IPS-11a (cell line): ENCODE data around the gene PVRIG.
"Not testable (repeated sequence)": the region's sequence is repeated elsewhere in the genome, so short reads cannot be mapped to it uniquely, and the experiment has no call there.

ENCODE experiments used
- H3K4me3 ChIP-seq: one replicate; pipeline ENCODE4 v1.5.1; 2013; ENCODE audit warnings: low read depth, low read length, control low read depth

PVRIG gene

DNA sequence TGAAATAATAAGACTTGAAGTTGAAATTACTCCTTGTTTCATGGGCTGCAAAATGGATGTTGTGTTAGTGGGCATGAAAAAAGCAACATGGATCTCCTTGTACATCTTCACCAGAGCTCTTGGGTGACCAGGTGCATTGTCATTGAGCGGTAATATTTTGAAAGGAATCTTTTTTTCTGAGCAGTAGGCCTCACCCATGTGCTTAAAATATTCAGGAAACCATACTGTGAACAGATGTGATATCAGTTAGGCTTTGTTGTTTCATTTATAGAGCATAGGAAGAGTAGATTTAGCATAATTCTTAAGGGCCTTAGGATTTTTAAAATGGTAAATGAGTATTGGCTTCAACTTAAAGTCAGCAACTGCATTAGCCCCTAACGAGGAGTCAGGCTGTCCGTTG is 26.8 kb upstream of the PVRIG start:
- no peak overlapping the region for H3K4me3 ChIP-seq

DNA sequence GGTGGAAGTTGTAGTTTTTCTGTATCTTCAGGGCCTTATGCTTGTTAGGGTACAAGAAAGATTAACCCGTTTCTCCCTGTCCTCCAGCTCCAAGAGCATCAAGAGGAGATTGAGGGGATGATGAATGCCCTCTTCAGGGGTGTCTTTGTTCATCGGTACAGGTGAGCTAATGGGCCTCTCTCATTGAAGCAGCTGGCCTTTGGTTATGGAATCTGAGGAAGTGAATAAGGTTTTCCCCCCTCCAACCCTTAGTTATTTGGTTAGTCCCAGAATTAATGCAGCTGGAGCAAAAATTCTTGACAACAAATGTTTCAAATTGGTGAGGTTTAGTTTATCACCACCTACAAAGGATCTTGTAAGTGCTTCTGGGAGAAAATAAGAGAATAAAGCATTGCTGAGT is 24.5 kb upstream of the PVRIG start:
- no peak overlapping the region for H3K4me3 ChIP-seq

DNA sequence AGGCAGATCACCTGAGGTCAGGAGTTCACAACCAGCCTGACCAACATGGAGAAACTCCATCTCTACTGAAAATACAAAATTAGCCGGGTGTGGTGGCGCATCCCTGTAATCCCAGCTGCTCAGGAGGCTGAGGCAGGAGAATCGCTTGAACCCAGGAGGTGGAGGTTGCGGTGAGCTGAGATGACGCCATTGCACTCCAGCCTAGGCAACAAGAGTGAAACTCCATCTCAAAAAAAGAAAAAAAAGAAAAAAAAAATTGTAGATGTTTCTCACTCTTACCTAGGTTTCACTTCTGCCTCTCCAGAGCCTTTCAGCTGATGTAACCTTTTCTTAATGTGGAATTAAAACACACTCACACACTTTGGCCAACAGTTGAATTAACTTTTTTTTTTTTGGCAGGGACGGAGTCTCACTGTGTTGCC is 23.8 kb upstream of the PVRIG start:
- H3K4me3 ChIP-seq, result not testable (repeated sequence)

DNA sequence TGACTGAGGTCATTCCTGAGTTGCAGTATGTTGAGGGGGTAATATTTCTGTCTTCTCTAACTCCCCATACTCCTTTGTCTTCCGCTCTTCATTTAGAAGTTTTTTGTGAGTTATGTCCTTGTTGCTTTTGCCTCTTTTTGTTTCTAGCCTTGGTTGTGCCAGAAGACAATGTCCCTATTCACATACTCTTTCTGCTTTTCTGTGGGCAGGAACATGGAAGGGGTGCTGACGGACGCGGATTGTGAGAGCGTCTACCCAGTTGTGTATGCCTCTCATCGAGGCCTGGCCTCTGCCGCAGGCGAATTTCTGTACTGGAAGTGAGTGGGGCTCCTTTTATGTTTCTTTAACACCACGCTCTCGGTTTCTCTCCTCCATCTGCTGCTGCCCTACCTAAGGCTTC is 21.5 kb upstream of the PVRIG start:
- H3K4me3 ChIP-seq, result no peak overlapping the region

DNA sequence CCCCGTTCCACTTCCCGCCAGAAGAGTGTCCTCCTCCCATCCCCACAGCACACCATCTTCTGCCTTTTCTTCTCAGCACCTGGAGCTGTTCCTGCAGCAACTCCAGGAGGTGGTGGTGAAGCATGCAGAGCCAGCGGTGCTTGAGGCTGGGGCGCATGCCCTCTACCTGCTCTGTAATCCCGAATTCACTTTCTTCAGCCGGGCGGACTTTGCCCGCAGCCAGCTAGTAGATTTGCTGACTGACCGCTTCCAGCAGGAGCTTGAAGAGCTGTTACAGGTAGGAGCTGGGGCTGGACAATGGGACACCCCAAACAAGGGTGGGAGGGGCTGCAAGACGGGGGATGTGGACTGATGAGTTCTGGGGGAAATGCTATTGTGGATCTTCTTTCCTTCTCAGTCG is 19.1 kb upstream of the PVRIG start:
- H3K4me3 ChIP-seq, result no peak overlapping the region

DNA sequence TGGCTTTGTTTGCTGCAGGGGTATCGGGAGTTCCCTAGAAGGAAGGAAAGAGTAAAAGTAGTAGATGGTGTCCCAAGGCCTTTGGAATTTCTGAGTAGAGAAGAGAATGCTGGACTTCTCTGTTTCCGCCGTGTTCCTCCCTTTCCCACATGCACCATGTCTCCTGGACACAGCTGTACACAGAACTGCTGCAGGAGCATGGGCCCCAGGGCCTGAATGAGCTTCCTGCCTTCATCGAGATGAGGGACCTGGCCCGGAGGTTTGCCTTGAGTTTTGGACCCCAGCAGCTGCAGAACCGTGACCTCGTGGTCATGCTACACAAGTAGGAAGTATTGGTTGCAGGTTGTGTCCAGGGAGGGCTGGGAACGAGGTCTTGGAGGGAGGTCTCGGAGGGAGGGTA is 15.3 kb upstream of the PVRIG start:
- no peak overlapping the region for H3K4me3 ChIP-seq

DNA sequence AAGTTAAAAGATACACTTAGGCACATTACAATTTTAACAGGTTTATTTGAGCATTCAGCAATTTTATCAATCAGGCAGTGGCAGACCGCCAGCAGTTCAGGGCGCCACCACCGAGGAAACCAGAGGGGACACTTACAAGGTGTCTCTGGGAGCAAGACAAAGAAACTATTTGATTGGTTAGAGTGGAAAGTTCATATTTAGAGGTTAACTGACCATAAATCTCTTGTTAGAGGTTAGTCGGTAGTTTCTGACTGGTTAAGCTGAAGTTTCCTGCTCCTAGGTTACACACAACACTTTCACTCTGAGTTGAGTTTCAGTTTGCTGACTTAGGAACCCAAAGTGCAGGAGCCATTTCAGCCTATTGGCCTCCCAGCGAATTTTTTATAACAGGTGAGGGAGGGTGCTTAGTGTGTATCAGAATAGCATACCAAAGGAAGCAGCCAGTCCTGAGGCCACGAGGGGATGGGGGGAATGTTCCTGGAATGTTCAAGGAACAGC is 10.8 kb upstream of the PVRIG start:
- no peak overlapping the region for H3K4me3 ChIP-seq

- no peak overlapping the region for H3K4me3 ChIP-seq
These were observed 10.3 kb upstream of the PVRIG start for GRCh38 chr7:100209493-100209892.

DNA sequence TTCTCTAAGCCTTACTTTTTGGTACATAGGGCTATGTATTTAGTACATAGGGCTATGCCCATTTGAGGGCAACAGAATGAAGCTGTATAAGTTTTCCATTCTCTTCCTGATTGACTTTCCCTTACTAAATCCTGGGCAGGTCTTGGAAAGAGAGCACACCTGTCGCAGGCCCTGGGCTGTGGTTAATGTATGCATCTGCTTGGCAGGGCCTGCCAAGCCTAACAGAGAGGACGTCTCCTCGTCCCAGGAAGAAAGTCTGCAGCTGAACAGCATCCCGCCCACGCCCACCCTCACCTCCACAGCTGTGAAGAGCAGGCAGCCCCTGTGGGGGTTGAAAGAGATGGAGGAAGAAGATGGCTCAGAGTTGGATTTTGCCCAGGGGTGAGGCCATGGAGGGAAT is 8.9 kb upstream of the PVRIG start:
- H3K4me3 ChIP-seq, result no peak overlapping the region

GRCh38 chr7:100211342-100211780 is 8.4 kb upstream of the PVRIG start:
- H3K4me3 ChIP-seq, result no peak overlapping the region

- H3K4me3 ChIP-seq, result no peak overlapping the region
These were observed 7.0 kb upstream of the PVRIG start for GRCh38 chr7:100212631-100213286.

- H3K4me3 ChIP-seq, result no peak overlapping the region
These were observed 6.1 kb upstream of the PVRIG start for GRCh38 chr7:100213672-100214071.

- not testable (repeated sequence) for H3K4me3 ChIP-seq
These were observed 5.4 kb upstream of the PVRIG start for GRCh38 chr7:100214356-100214755.

GRCh38 chr7:100215895-100216294 is 3.9 kb upstream of the PVRIG start:
- no peak overlapping the region for H3K4me3 ChIP-seq

DNA sequence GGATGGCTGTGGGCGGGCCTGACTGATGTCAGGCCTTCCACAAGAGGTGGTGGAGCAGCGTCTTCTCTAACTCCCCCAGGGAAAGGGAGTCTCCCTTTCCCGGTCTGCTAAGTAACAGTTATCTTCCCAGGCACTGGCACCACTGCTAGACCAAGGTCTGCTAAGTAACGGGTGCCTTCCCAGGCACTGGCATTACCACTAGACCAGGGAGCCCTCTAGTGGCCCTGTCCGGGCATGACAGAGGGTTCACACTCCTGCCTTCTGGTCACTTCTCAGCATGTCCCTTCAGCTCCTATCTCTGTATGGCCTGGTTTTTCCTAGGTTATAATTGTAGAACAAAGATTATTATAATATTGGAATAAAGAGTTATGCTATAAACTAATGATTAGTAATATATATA is 1.8 kb upstream of the PVRIG start:
- not testable (repeated sequence) for H3K4me3 ChIP-seq

GRCh38 chr7:100219271-100219737 is 445 bp upstream of the PVRIG start:
- H3K4me3 ChIP-seq, result no peak overlapping the region

DNA sequence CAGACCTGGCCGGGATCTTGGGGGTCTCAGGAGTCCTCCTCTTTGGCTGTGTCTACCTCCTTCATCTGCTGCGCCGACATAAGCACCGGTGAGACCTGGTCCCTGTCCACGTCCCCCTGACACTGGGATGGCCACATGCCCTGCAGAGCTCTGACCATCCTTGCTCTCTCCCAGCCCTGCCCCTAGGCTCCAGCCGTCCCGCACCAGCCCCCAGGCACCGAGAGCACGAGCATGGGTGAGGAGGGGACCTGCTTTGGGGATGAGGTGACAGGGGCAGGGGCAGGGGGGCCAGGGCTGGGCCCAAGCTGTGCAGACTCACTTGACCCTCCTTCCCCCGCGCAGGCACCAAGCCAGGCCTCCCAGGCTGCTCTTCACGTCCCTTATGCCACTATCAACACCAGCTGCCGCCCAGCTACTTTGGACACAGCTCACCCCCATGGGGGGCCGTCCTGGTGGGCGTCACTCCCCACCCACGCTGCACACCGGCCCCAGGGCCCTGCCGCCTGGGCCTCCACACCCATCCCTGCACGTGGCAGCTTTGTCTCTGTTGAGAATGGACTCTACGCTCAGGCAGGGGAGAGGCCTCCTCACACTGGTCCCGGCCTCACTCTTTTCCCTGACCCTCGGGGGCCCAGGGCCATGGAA is 959 bp downstream of the PVRIG start:
- no peak overlapping the region for H3K4me3 ChIP-seq

DNA sequence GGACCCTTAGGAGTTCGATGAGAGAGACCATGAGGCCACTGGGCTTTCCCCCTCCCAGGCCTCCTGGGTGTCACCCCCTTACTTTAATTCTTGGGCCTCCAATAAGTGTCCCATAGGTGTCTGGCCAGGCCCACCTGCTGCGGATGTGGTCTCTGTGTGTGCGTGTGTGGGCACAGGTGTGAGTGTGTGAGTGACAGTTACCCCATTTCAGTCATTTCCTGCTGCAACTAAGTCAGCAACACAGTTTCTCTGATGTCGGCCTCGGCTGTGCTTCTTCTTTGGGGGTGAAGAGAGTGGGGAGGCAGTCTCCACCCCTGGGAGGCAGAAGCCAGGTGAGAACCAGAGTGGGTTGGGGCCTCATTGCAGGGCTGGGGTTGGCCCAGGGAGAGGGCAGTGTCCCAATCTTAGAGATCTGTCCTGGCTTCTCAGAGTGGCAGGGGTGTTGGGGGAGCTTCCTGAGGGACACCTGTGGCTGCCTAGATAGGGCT is 1.5 kb downstream of the PVRIG start:
- H3K4me3 ChIP-seq, result no peak overlapping the region

- no peak overlapping the region for H3K4me3 ChIP-seq
These were observed 2.2 kb downstream of the PVRIG start for GRCh38 chr7:100221767-100222444.

GRCh38 chr7:100222445-100223132 is 2.8 kb downstream of the PVRIG start:
- H3K4me3 ChIP-seq, result no peak overlapping the region

DNA sequence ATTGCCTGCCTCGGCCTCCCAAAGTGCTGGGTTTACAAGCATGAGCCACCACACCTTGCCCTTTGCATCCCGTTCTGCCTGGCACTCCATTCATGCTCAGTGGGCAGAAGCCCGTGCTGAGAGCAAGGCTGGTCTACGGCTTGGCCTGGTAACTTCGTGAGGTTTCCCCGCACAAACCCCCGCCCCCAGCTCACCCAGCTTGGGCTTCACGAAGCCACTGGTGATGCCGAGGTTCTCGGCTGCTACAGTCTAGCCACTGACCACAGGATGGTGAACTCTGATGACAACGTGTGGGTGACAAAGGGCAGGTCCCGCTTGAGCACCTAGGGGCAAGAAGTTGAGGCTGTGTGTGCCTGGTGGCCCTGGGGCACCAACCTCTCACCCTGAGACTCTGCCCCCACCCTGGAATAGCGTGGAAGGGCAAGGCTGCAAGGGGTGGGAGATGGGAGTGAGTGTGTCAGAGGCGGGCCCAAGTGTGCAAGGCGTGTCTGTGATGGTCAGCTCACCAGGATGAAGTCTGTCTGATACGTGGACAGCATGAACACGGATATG is 3.7 kb downstream of the PVRIG start:
- not testable (repeated sequence) for H3K4me3 ChIP-seq
